Hepatocyte (in vitro differentiated cells): ENCODE data around the gene KCNN2.

Experiments used
- EZH2phosphoT487 ChIP-seq: fragments of 200-600 bp; sonication (generic); IDR thresholded peaks from one replicate; pipeline ENCODE4 v1.6.1; 2018; ENCODE audit warnings: antibody characterized with exemption, mild to moderate bottlenecking, low read depth, moderate library complexity; ENCODE audit not compliant: unreplicated experiment, severe bottlenecking
- TF ChIP-seq, protein P1 (sequence below): fragments of 200-600 bp; sonication (generic); IDR thresholded peaks from 2 replicates; pipeline ENCODE4 v1.5.1; 2016; ENCODE audit warnings: antibody characterized with exemption, mild to moderate bottlenecking; ENCODE audit not compliant: poor library complexity

DNA sequence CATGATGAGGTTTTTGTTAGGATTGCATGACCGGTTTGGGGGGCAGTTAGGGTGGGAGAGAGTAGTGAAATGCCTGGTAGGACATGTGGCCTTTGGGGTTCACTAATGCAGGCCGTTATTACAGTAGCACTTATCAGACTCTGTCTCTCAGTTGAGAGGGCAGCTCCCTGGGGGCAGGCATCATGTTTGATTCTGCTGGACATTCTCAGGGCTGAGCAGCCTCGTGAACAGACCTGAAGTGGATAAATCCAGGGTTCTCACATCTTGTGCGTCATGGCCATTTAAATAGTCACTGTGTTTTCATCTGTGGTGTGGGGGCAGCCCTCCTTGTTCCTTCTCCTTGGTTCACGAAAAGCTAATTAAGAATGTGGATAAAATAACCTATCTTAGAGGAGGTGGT lies 18.9 kb downstream of the KCNN2 start:
- TF ChIP-seq, protein P1, sequence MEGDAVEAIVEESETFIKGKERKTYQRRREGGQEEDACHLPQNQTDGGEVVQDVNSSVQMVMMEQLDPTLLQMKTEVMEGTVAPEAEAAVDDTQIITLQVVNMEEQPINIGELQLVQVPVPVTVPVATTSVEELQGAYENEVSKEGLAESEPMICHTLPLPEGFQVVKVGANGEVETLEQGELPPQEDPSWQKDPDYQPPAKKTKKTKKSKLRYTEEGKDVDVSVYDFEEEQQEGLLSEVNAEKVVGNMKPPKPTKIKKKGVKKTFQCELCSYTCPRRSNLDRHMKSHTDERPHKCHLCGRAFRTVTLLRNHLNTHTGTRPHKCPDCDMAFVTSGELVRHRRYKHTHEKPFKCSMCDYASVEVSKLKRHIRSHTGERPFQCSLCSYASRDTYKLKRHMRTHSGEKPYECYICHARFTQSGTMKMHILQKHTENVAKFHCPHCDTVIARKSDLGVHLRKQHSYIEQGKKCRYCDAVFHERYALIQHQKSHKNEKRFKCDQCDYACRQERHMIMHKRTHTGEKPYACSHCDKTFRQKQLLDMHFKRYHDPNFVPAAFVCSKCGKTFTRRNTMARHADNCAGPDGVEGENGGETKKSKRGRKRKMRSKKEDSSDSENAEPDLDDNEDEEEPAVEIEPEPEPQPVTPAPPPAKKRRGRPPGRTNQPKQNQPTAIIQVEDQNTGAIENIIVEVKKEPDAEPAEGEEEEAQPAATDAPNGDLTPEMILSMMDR: no peak
- no peak for TF ChIP-seq EZH2phosphoT487
